Sigmoid colon (tissue), 7 donors: ENCODE data around the gene ASAP2. TPM values are rescaled to one million over a fixed set of nuclear protein-coding genes. Genes with fewer than 3 reads are reported as not detected.

Experiments
- DNase-seq: peaks from one replicate; pipeline ENCODE4 v3.0.0-alpha.2; 2019
- H3K27ac ChIP-seq, 4 donors: fragments of 200-600 bp; sonication (generic); one replicate each; pipeline ENCODE4 v1.5.1; 2016 to 2019; ENCODE audit warnings: mild to moderate bottlenecking in 1 of 4
- H3K27me3 ChIP-seq, 3 donors: fragments of 200-600 bp; sonication (generic); one replicate each; pipeline ENCODE4 v1.5.1; 2019; ENCODE audit warnings: mild to moderate bottlenecking in 1 of 3
- H3K36me3 ChIP-seq, 4 donors: fragments of 200-600 bp; sonication (generic); one replicate each; pipeline ENCODE4 v1.5.1; 2016 to 2019
- H3K4me1 ChIP-seq, 4 donors: fragments of 200-600 bp; sonication (generic); one replicate each; pipeline ENCODE4 v1.5.1; 2017 to 2019
- H3K4me3 ChIP-seq, 4 donors: fragments of 200-600 bp; sonication (generic); one replicate each; pipeline ENCODE4 v1.5.1; 2017 to 2019; ENCODE audit warnings: mild to moderate bottlenecking in 2 of 4, moderate library complexity in 1 of 4
- H3K9me3 ChIP-seq, 4 donors: fragments of 200-600 bp in 3 of 4; sonication (generic) in 3 of 4; one replicate each; pipeline versions ENCODE4 v1.5.1 to v1.6.1; 2013 to 2019
- CTCF ChIP-seq, 4 experiments: fragments of 450-650 bp in 3 of 4; fragments of 200-600 bp in 1 of 4; IDR thresholded peaks; one replicate each; pipeline ENCODE4 v1.5.1; 2016 to 2019; ENCODE audit warnings: antibody characterized with exemption in 4 of 4, mild to moderate bottlenecking in 3 of 4, moderate library complexity in 2 of 4
- EP300 ChIP-seq, 4 donors: sonication (generic); formaldehyde crosslinking; IDR thresholded peaks; one replicate each; pipeline ENCODE4 v1.6.1; 2017; ENCODE audit warnings: antibody characterized with exemption in 4 of 4
- POLR2A ChIP-seq, 2 donors: fragments of 450-650 bp; IDR thresholded peaks; one replicate each; pipeline ENCODE4 v1.6.1; 2016; ENCODE audit warnings: antibody characterized with exemption in 2 of 2, mild to moderate bottlenecking in 2 of 2, moderate library complexity in 2 of 2
- POLR2AphosphoS5 ChIP-seq, 4 donors: sonication (generic); formaldehyde crosslinking; IDR thresholded peaks; one replicate each; pipeline ENCODE4 v1.6.1; 2017; ENCODE audit warnings: antibody characterized with exemption in 4 of 4
- WGBS, 2 donors: extraction: QIAGEN DNeasy Blood & Tissue Kit; methylation state at CpG; one replicate each; pipeline ENCODE4 v1.1.7; 2013; 5-methylcytosine and 5-hydroxymethylcytosine counted together
- intact Hi-C: fragments of 100-400 bp; cut with DNase I; formaldehyde crosslinking; loops from one replicate; pipeline ENCODE4 v1.15.1; 2023
- polyA plus RNA-seq, 3 donors: library from polyadenylated mRNA; stranded (reverse); fragments of 200-250 nt; gene quantifications; one replicate each; pipeline ENCODE4 v1.2.3, GENCODE V29; 2013
- total RNA-seq, 4 donors: library from RNA; depleted of rRNA; stranded (reverse); fragments of >200 nt; gene quantifications; one replicate each; pipeline ENCODE4 v1.1.0, GENCODE V29; 2016
- donor health status: healthy with polysubstance abuse.
- donor health status: Bipolar disorder and iron deficiency.
- donor health status: healthy.

Gene ASAP2
- total and polyA plus RNA-seq, 7 donors = 15.1 to 56.5 (median 25.8) TPM

- Histone ChIP-seq H3K27ac (no peak overlapping the region), H3K27me3 (no peaks in the 10 kb centered on the region), H3K4me3 (no peak overlapping the region), H3K36me3 (no peaks in the 10 kb centered on the region), H3K4me1 (peaks cover 0 to 53% (median 39%) of the 10 kb centered on the region in 4 donors), H3K9me3 (no peaks in the 10 kb centered on the region)
- no peak for DNase-seq
- no peak for TF ChIP-seq POLR2AphosphoS5 (IDR thresholded peaks at IDR 0.05)
- no peak for TF ChIP-seq EP300 (IDR thresholded peaks at IDR 0.05)
- no peak for TF ChIP-seq CTCF (IDR thresholded peaks at IDR 0.05)
- no peak for TF ChIP-seq POLR2A (IDR thresholded peaks at IDR 0.05)
- intact Hi-C loops = no loop called here
- WGBS, 2 donors = 86 to 91% methylated on average over 4 of the region's 4 CpGs
These were observed 43.5 kb downstream of the ASAP2 start for GRCh38 chr2:9250091-9250490.

- 33 to 76% methylated on average over 12 of the region's 12 CpGs for WGBS, 2 donors
- peaks cover 0 to 48% (median 37%) of the 10 kb centered on the region in 4 donors for H3K4me1 ChIP-seq
- H3K27me3 ChIP-seq = no peaks in the 10 kb centered on the region
- H3K36me3 ChIP-seq = no peaks in the 10 kb centered on the region
- H3K4me3 ChIP-seq = no peak overlapping the region
- intact Hi-C loops = no loop called here
- TF ChIP-seq POLR2AphosphoS5 (IDR thresholded peaks at IDR 0.05) (no peak), POLR2A (IDR thresholded peaks at IDR 0.05) (no peak), CTCF (IDR thresholded peaks at IDR 0.05) (no peak), EP300 (IDR thresholded peaks at IDR 0.05) (no peak)
- H3K27ac ChIP-seq = peak overlapping the region in 1 of 4 donors; percentile 57
- no peaks in the 10 kb centered on the region for H3K9me3 ChIP-seq
- DNase-seq = no peak
These were observed 44.0 kb downstream of the ASAP2 start for GRCh38 chr2:9250498-9251153.

- peaks cover 0 to 51% (median 40%) of the 10 kb centered on the region in 4 donors for H3K4me1 ChIP-seq
- intact Hi-C loops = no loop called here
- no peak for DNase-seq
- H3K9me3 ChIP-seq = no peaks in the 10 kb centered on the region
- peak overlapping the region in 3 of 4 donors; percentile 34 to 57 (median 39) for H3K27ac ChIP-seq
- H3K4me3 ChIP-seq = no peak overlapping the region
- WGBS, 2 donors = 79 to 84% methylated on average over 16 of the region's 16 CpGs
- H3K36me3 ChIP-seq = no peaks in the 10 kb centered on the region
- TF ChIP-seq CTCF (IDR thresholded peaks at IDR 0.05) (no peak), POLR2A (IDR thresholded peaks at IDR 0.05) (no peak), EP300 (IDR thresholded peaks at IDR 0.05) (no peak)
- H3K27me3 ChIP-seq = no peaks in the 10 kb centered on the region
These were observed 44.8 kb downstream of the ASAP2 start for GRCh38 chr2:9251154-9252001.

- H3K27ac ChIP-seq = peak overlapping the region in 3 of 4 donors; percentile 34 to 57 (median 39)
- no peak for DNase-seq
These were observed 45.4 kb downstream of the ASAP2 start for GRCh38 chr2:9252002-9252357.

More at GRCh38 chr2:9252002-9252357, 45.4 kb downstream of the ASAP2 start:
- Histone ChIP-seq H3K27me3 (no peaks in the 10 kb centered on the region), H3K4me1 (peaks cover 0 to 53% (median 41%) of the 10 kb centered on the region in 4 donors), H3K36me3 (no peaks in the 10 kb centered on the region), H3K4me3 (no peak overlapping the region), H3K9me3 (no peaks in the 10 kb centered on the region)
- 91 to 92% methylated on average over 5 of the region's 5 CpGs for WGBS, 2 donors
- TF ChIP-seq CTCF (IDR thresholded peaks at IDR 0.05) (no peak), EP300 (IDR thresholded peaks at IDR 0.05) (no peak), POLR2AphosphoS5 (IDR thresholded peaks at IDR 0.05) (no peak), POLR2A (IDR thresholded peaks at IDR 0.05) (no peak)
- intact Hi-C loops = no loop called here
